SK-N-SH (cell line): Measurements from ENCODE around the gene FAM107B. TPM values are rescaled to one million over a fixed set of nuclear protein-coding genes. Genes with fewer than 3 reads are reported as not detected.
A peak's percentile ranks its signal among the peaks of the same experiment; 100 is the strongest.

Experiments
- CTCF ChIA-PET: fragments of 300-600, 350-600 bp; formaldehyde crosslinking; extraction: SDS; loops from one replicate; lab custom pipeline; 2021; lab: Yijun Ruan, JAX
- POLR2A ChIA-PET: fragments of 350-600 bp; sonication (Branson Sonifier 250); formaldehyde crosslinking; extraction: SDS; loops from one replicate; lab custom pipeline; 2020; ENCODE audit warnings: antibody characterized with exemption, inconsistent platforms; lab: Yijun Ruan, JAX
- DNase-seq: peaks from one replicate; pipeline ENCODE4 v3.0.0; 2012
- H2AFZ ChIP-seq: fragments of 200-600 bp; sonication (generic); 2 replicates; pipeline ENCODE4 v1.8.1; 2016; ENCODE audit warnings: antibody characterized with exemption, mild to moderate bottlenecking, low read depth
- H3F3A ChIP-seq: fragments of 200-600 bp; sonication (generic); replicated peaks from 2 replicates; pipeline ENCODE3; 2016; ENCODE audit warnings: antibody characterized with exemption, mild to moderate bottlenecking; ENCODE audit not compliant: insufficient read depth
- H3K27ac ChIP-seq, 2 experiments: fragments of 200-500 bp in 1 of 2; fragments of 200-600 bp in 1 of 2; sonication (Bioruptor generic) in 1 of 2; sonication (generic), shearing (Covaris generic) in 1 of 2; 2 replicates each; pipeline versions ENCODE4 v1.5.1 to v1.6.1; 2014 to 2016; ENCODE audit warnings: low read depth in 2 of 2, inconsistent platforms in 1 of 2, low read length in 1 of 2, mild to moderate bottlenecking in 1 of 2, mixed read lengths in 1 of 2
- H3K27me3 ChIP-seq: fragments of 200-600 bp; sonication (generic), shearing (Covaris generic); 2 replicates; pipeline ENCODE4 v1.6.1; 2016; ENCODE audit warnings: mixed run types; ENCODE audit not compliant: insufficient read depth
- H3K36me3 ChIP-seq, 2 experiments: fragments of 200-500 bp in 1 of 2; fragments of 200-600 bp in 1 of 2; sonication (Bioruptor generic) in 1 of 2; sonication (generic) in 1 of 2; replicated peaks in 1 of 2; 2 replicates each; pipeline versions ENCODE3 to v1.5.1; 2014 to 2016; ENCODE audit warnings: low read length in 1 of 2, mild to moderate bottlenecking in 1 of 2; ENCODE audit not compliant: insufficient read depth in 2 of 2, control insufficient read depth in 1 of 2
- H3K4me1 ChIP-seq, 2 experiments: fragments of 200-500 bp in 1 of 2; fragments of 200-600 bp in 1 of 2; sonication (Bioruptor generic) in 1 of 2; sonication (generic), shearing (Covaris generic) in 1 of 2; 2 replicates each; pipeline versions ENCODE4 v1.5.1 to v1.6.1; 2014 to 2016; ENCODE audit warnings: low read depth in 1 of 2, low read length in 1 of 2, mixed run types in 1 of 2; ENCODE audit not compliant: insufficient read depth in 2 of 2, control insufficient read depth in 1 of 2
- H3K4me2 ChIP-seq: fragments of 200-600 bp; sonication (generic), shearing (Covaris generic); 2 replicates; pipeline ENCODE4 v1.6.1; 2017; ENCODE audit warnings: mixed run types
- H3K4me3 ChIP-seq, 2 experiments: fragments of 200-500 bp in 1 of 2; fragments of 200-600 bp in 1 of 2; sonication (Bioruptor generic) in 1 of 2; sonication (generic), shearing (Covaris generic) in 1 of 2; 2 replicates each; pipeline versions ENCODE4 v1.5.1 to v1.8.1; 2014 to 2016; ENCODE audit warnings: low read depth in 2 of 2, inconsistent platforms in 1 of 2, low read length in 1 of 2, mild to moderate bottlenecking in 1 of 2, mixed read lengths in 1 of 2, moderate library complexity in 1 of 2
- H3K79me2 ChIP-seq: fragments of 200-600 bp; sonication (generic); 2 replicates; pipeline ENCODE4 v1.8.1; 2017; ENCODE audit warnings: mild to moderate bottlenecking; ENCODE audit not compliant: insufficient read depth
- H3K9ac ChIP-seq: fragments of 200-600 bp; sonication (generic); 2 replicates; pipeline ENCODE4 v1.6.1; 2017; ENCODE audit warnings: mixed run types
- H3K9me2 ChIP-seq: fragments of 200-600 bp; sonication (generic); 2 replicates; pipeline ENCODE4 v1.6.1; 2017; ENCODE audit warnings: mixed run types
- H3K9me3 ChIP-seq: fragments of 200-600 bp; sonication (generic); 2 replicates; pipeline ENCODE4 v1.6.1; 2017; ENCODE audit warnings: mixed run types, mild to moderate bottlenecking, moderate library complexity
- H4K20me1 ChIP-seq: fragments of 200-600 bp; sonication (generic); 2 replicates; pipeline ENCODE4 v1.6.1; 2017; ENCODE audit warnings: mild to moderate bottlenecking, mixed run types; ENCODE audit not compliant: insufficient read depth
- CHD2 ChIP-seq: fragments of 150-350 bp; IDR thresholded peaks from 2 replicates; pipeline ENCODE4 v1.6.1; 2018; ENCODE audit warnings: low read length; ENCODE audit not compliant: partially characterized antibody
- EP300 ChIP-seq, 2 experiments: IDR thresholded peaks; 2 replicates each; pipeline versions ENCODE4 v1.4.0 to v1.6.1; 2012; ENCODE audit warnings: borderline replicate concordance in 1 of 2, low read depth in 1 of 2, low read length in 1 of 2
- EZH2phosphoT487 ChIP-seq: fragments of 200-600 bp; sonication (generic); IDR thresholded peaks from 2 replicates; pipeline ENCODE4 v1.6.1; 2017; ENCODE audit warnings: low read depth, mixed run types, mild to moderate bottlenecking, antibody characterized with exemption, moderate library complexity, borderline replicate concordance
- FOXJ3 ChIP-seq: sonication (generic); formaldehyde crosslinking; IDR thresholded peaks from 2 replicates; pipeline ENCODE4 v1.5.1; 2020; ENCODE audit warnings: mild to moderate bottlenecking, missing genetic modification reagents
- JUND ChIP-seq: IDR thresholded peaks from 2 replicates; pipeline ENCODE4 v1.4.0; 2012
- MEF2A ChIP-seq: IDR thresholded peaks from 2 replicates; pipeline ENCODE4 v1.4.0; 2012; ENCODE audit warnings: low read depth, borderline replicate concordance
- MXI1 ChIP-seq: IDR thresholded peaks from 2 replicates; pipeline ENCODE4 v1.6.1; 2012; ENCODE audit warnings: mild to moderate bottlenecking, low read depth, low read length, improper control_type of control experiment
- NRF1 ChIP-seq: IDR thresholded peaks from 2 replicates; pipeline ENCODE4 v1.6.1; 2012; ENCODE audit warnings: low read depth, mild to moderate bottlenecking, low read length
- PBX3 ChIP-seq: IDR thresholded peaks from 2 replicates; pipeline ENCODE4; 2012
- POLR2AphosphoS5 ChIP-seq: IDR thresholded peaks from 2 replicates; pipeline ENCODE4 v1.6.1; 2012; ENCODE audit warnings: low read depth, low read length
- RCOR1 ChIP-seq: fragments of 150-350 bp; IDR thresholded peaks from 2 replicates; pipeline ENCODE4 v1.6.1; 2017; ENCODE audit warnings: antibody characterized with exemption, low read length
- RXRA ChIP-seq: IDR thresholded peaks from 2 replicates; pipeline ENCODE4 v1.4.0; 2012; ENCODE audit warnings: low read depth, mild to moderate bottlenecking, borderline replicate concordance
- SIN3A ChIP-seq: IDR thresholded peaks from 2 replicates; pipeline ENCODE4 v1.6.1; 2012; ENCODE audit warnings: low read depth, mild to moderate bottlenecking, low read length, moderate library complexity, borderline replicate concordance
- SMC3 ChIP-seq: IDR thresholded peaks from 2 replicates; pipeline ENCODE4 v1.6.1; 2012; ENCODE audit warnings: low read depth, low read length, improper control_type of control experiment
- TCF12 ChIP-seq: IDR thresholded peaks from 2 replicates; pipeline ENCODE4 v1.4.0; 2012
- TEAD4 ChIP-seq: IDR thresholded peaks from 2 replicates; pipeline ENCODE4 v1.4.0; 2012; ENCODE audit warnings: mild to moderate bottlenecking, borderline replicate concordance; ENCODE audit not compliant: insufficient read depth
- YY1 ChIP-seq: IDR thresholded peaks from 2 replicates; pipeline ENCODE4 v1.4.0; 2012; ENCODE audit warnings: low read depth, mild to moderate bottlenecking
- ZBTB33 ChIP-seq: IDR thresholded peaks from 2 replicates; pipeline ENCODE4 v1.4.0; 2012; ENCODE audit warnings: low read depth, borderline replicate concordance
- WGBS: methylation state at CpG from one replicate; pipeline ENCODE4 v1.1.6; 2017; ENCODE audit warnings: low lambda C conversion rate; 5-methylcytosine and 5-hydroxymethylcytosine counted together
- polyA plus RNA-seq, 3 experiments: library from polyadenylated mRNA; depleted of rRNA; stranded (reverse); fragments of >200 nt; gene quantifications; 2 replicates each; pipeline ENCODE4 v1.2.3, GENCODE V29; 2012
- TF ChIP-seq, protein P1 (sequence below): fragments of 150-350 bp; IDR thresholded peaks from 2 replicates; pipeline ENCODE4 v1.6.1; 2017; ENCODE audit warnings: antibody characterized with exemption, low read length, low read depth, borderline replicate concordance

The FAM107B gene
- polyA plus RNA-seq, 1 of the 3 experiments (the other 2 are of a cell fraction): 1.0 TPM

DNA sequence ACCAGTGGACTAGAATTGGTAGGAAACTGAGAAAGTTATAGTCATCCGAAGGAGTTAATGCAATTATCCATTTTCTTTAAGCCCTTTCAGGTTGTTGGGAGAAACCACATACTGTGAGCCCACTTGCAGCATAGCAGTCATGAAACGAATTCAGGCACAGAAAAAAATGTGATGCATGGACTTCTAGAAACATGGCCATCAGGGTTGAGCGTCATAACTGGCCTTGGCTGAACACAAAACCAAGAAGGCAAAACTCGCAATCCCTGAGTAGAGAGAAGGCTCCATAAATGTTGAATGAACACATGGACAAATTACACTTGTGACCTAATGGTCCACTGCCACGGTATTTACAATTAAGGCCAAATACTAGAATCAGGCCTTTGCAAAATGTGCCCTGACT, 121.9 kb downstream of the FAM107B start:
- H3K9ac ChIP-seq: no peak overlapping the region
- H3K9me2 ChIP-seq: no peaks in the 10 kb centered on the region
- TF ChIP-seq EZH2phosphoT487 (no peak), EP300 (IDR thresholded peaks at IDR 0.05; ENCODE audit: borderline replicate concordance in 1 of 2, low read depth in 1 of 2, low read length in 1 of 2) (no peak), MXI1 (no peak), ZBTB33 (no peak)
- no peaks in the 10 kb centered on the region for H3K36me3 ChIP-seq
- ChIA-PET CTCF (interaction anchor here (0.8 to 4.0 kb wide), 5 partner anchors 11 to 170 kb away, joined by 3 to 16 read pairs (median 3); no protein-coding TSS in a partner anchor), POLR2A (interaction anchor here (1.2 kb wide), 1 partner anchor 185 kb away, joined by 3 read pairs; the partner anchor contains the start of genes CDNF, HSPA14 and MSANTD7)
- H3F3A ChIP-seq: no peaks in the 10 kb centered on the region
- no peak overlapping the region for H3K4me2 ChIP-seq
- H3K79me2 ChIP-seq: no peaks in the 10 kb centered on the region
- WGBS: 41% methylated on average over 5 of the region's 5 CpGs
- peaks cover 16 to 39% of the 10 kb centered on the region in 2 experiments; a peak in 3 of 4 replicates for H3K4me1 ChIP-seq
- H4K20me1 ChIP-seq: no peaks in the 10 kb centered on the region
- DNase-seq: no peak
- no peaks in the 10 kb centered on the region for H3K9me3 ChIP-seq
- H3K27ac ChIP-seq: peak overlapping the region; percentile 17 to 90; a peak in 3 of 4 replicates
- no peak overlapping the region for H3K4me3 ChIP-seq
- H3K27me3 ChIP-seq: no peaks in the 10 kb centered on the region
- no peak overlapping the region for H2AFZ ChIP-seq

- Histone ChIP-seq H3K9ac (no peak overlapping the region), H3K27me3 (no peaks in the 10 kb centered on the region), H3K4me3 (no peak overlapping the region), H3K9me3 (no peaks in the 10 kb centered on the region), H3F3A (no peaks in the 10 kb centered on the region), H3K9me2 (no peaks in the 10 kb centered on the region), H3K4me2 (no peak overlapping the region), H3K27ac (peak overlapping the region; percentile 17 to 90; a peak in 3 of 4 replicates), H2AFZ (no peak overlapping the region), H3K79me2 (no peaks in the 10 kb centered on the region), H3K36me3 (no peaks in the 10 kb centered on the region), H3K4me1 (peaks cover 16 to 39% of the 10 kb centered on the region in 2 experiments; a peak in 3 of 4 replicates), H4K20me1 (no peaks in the 10 kb centered on the region)
- WGBS: 44% methylated on average over 3 of the region's 3 CpGs
- DNase-seq: peak; percentile 59
- ChIA-PET CTCF (interaction anchor here (0.8 to 4.0 kb wide), 7 partner anchors 9 to 171 kb away, joined by 3 to 16 read pairs (median 3); no protein-coding TSS in a partner anchor), POLR2A (interaction anchor here (0.5 kb wide), 1 partner anchor 12 kb away, joined by 4 read pairs; no protein-coding TSS in a partner anchor)
- peak; percentile 39; the same call in 1 of the 2 replicates for TF ChIP-seq FOXJ3 (CRISPR knock-in tag)
- no peak for TF ChIP-seq YY1
- peak; percentile 94 for TF ChIP-seq RCOR1
- peak; percentile 33; the same call in 1 of the 2 replicates for TF ChIP-seq POLR2AphosphoS5
- TF ChIP-seq CHD2: peak; percentile 74
- TF ChIP-seq, protein P1, sequence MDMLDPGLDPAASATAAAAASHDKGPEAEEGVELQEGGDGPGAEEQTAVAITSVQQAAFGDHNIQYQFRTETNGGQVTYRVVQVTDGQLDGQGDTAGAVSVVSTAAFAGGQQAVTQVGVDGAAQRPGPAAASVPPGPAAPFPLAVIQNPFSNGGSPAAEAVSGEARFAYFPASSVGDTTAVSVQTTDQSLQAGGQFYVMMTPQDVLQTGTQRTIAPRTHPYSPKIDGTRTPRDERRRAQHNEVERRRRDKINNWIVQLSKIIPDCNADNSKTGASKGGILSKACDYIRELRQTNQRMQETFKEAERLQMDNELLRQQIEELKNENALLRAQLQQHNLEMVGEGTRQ: no peak
- no peak for TF ChIP-seq SIN3A
- TF ChIP-seq PBX3: peak; percentile 72
- TF ChIP-seq JUND: peak; percentile 44; the same call in 1 of the 2 replicates
- TF ChIP-seq ZBTB33: no peak
- no peak for TF ChIP-seq MEF2A
- TF ChIP-seq TCF12: peak; percentile 85
- TF ChIP-seq RXRA: no peak
- TF ChIP-seq TEAD4: 0 out of 2 replicates have a peak, but pooled peaks have one; percentile 24
- no peak for TF ChIP-seq EZH2phosphoT487
- TF ChIP-seq EP300 (IDR thresholded peaks at IDR 0.05; ENCODE audit: borderline replicate concordance in 1 of 2, low read depth in 1 of 2, low read length in 1 of 2): peak; percentile 21 to 94; a peak in 3 of 4 replicates
- TF ChIP-seq SMC3: no peak
- TF ChIP-seq NRF1: no peak
Measured at GRCh38 chr10:14652067-14652466, 122.6 kb downstream of the FAM107B start.
